H1 (cell line): Measurements from ENCODE around the gene MT1B. TPM values are rescaled to one million over a fixed set of nuclear protein-coding genes. Genes with fewer than 3 reads are reported as not detected.

Experiments
- BCL11A ChIP-seq, 2 experiments: IDR thresholded peaks; one replicate each; pipeline ENCODE4 v1.6.1; 2011; ENCODE audit warnings: low read depth in 2 of 2, low read length in 2 of 2, mild to moderate bottlenecking in 2 of 2
- CREB1 ChIP-seq: IDR thresholded peaks from 2 replicates; pipeline ENCODE4 v1.6.1; 2012; ENCODE audit warnings: inconsistent platforms
- EP300 ChIP-seq, 2 experiments: IDR thresholded peaks; 1 replicate in 1 of 2; 2 replicates in 1 of 2; pipeline ENCODE4 v1.6.1; 2011 to 2012; ENCODE audit warnings: low read depth in 2 of 2, low read length in 2 of 2, mild to moderate bottlenecking in 2 of 2, borderline replicate concordance in 1 of 2, inconsistent platforms in 1 of 2, moderate library complexity in 1 of 2
- HDAC2 ChIP-seq, 2 experiments: fragments of 300-600 bp in 1 of 2; sonication (generic) in 1 of 2; IDR thresholded peaks; 2 replicates each; pipeline ENCODE4 v1.6.1; 2011 to 2012; ENCODE audit warnings: low read depth in 2 of 2, low read length in 2 of 2, mild to moderate bottlenecking in 2 of 2, moderate library complexity in 2 of 2, borderline replicate concordance in 1 of 2, inconsistent platforms in 1 of 2
- MAFK ChIP-seq: IDR thresholded peaks from 2 replicates; pipeline ENCODE4 v1.6.1; 2012; ENCODE audit warnings: low read depth, mild to moderate bottlenecking, improper control_type of control experiment, low read length
- SP1 ChIP-seq: IDR thresholded peaks from 2 replicates; pipeline ENCODE4 v1.6.1; 2011; ENCODE audit warnings: low read depth, low read length
- SP4 ChIP-seq: IDR thresholded peaks from 2 replicates; pipeline ENCODE4 v1.6.1; 2012; ENCODE audit warnings: low read length, inconsistent platforms
- TAF1 ChIP-seq: IDR thresholded peaks from 2 replicates; pipeline ENCODE4 v1.6.1; 2011; ENCODE audit warnings: mild to moderate bottlenecking, low read depth, low read length
- TCF12 ChIP-seq: IDR thresholded peaks from 2 replicates; pipeline ENCODE4 v1.6.1; 2011; ENCODE audit warnings: low read depth, mild to moderate bottlenecking, low read length
- polyA plus RNA-seq, 7 experiments: library from polyadenylated mRNA; depleted of rRNA in 3 of 7; stranded (reverse) in 5 of 7; unstranded in 2 of 7; fragments of >200 nt in 5 of 7; fragments of 200-250 nt in 2 of 7; gene quantifications; 1 replicate in 5 of 7; 2 replicates in 1 of 7; 4 replicates in 1 of 7; pipeline versions ENCODE4 v1.2.1 to v1.2.3, GENCODE V29; 2011 to 2013; ENCODE audit warnings: missing spikeins in 2 of 7, mixed read lengths in 2 of 7
- total RNA-seq: library from RNA; stranded (reverse); fragmentation: NEBNext Ultra II Directional; extraction: Animal tissue kit (Norgen Biotek cat#: 25700); gene quantifications from 2 replicates; pipeline ENCODE4 v1.2.1, GENCODE V29; 2021

MT1B gene
- total and polyA plus RNA-seq, 2 of the 8 experiments (the other 6 are each of a cell fraction or from before 2014, with no cell fraction given): not detected

DNA sequence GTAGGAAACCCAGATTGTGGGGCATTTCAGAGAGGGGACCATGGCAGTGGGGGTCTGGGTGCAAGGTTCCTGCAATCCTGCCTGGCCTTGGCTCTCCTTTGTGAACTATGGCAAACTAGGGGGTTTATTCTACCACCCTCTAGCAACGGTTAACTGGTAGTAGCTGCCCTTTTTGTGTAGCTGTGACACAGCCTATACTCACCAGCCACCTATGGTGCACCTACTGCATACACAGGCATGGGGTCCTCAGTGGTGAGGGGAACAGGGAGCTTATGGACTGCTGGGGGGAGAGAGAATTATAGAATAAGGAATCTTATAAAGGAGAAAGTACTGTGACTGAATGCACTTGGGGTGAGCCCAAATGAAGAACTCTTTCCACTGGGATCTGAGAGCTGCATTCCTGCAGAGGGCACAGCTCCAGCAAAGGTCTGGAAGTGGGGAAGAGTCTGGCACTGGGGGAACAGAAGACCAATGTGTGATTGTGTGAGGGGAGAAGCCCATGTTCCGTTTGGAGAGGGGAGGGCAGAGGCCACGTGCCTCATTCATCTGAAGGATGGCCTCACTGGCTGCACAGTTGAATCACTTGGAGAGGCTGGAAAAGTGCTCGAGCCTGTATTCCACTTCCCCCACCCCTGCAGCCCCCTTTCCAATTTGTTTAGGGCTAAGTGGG lies 32.7 kb downstream of the MT1B start (continued):
- no peak for TF ChIP-seq TCF12
- TF ChIP-seq MAFK: no peak
- no peak for TF ChIP-seq SP4
- TF ChIP-seq TAF1: no peak
- TF ChIP-seq EP300 (IDR thresholded peaks at IDR 0.05; ENCODE audit: borderline replicate concordance in 1 of 2, low read depth in 2 of 2, low read length in 2 of 2): no peak
- TF ChIP-seq BCL11A (IDR thresholded peaks at IDR 0.05; ENCODE audit: low read depth in 2 of 2, low read length in 2 of 2): no peak
- no peak for TF ChIP-seq HDAC2 (IDR thresholded peaks at IDR 0.05; ENCODE audit: borderline replicate concordance in 1 of 2, low read depth in 2 of 2, low read length in 2 of 2)
- TF ChIP-seq CREB1: no peak
- TF ChIP-seq SP1: no peak
